ENCODE measurements around the gene PRKAR1B.

DNA sequence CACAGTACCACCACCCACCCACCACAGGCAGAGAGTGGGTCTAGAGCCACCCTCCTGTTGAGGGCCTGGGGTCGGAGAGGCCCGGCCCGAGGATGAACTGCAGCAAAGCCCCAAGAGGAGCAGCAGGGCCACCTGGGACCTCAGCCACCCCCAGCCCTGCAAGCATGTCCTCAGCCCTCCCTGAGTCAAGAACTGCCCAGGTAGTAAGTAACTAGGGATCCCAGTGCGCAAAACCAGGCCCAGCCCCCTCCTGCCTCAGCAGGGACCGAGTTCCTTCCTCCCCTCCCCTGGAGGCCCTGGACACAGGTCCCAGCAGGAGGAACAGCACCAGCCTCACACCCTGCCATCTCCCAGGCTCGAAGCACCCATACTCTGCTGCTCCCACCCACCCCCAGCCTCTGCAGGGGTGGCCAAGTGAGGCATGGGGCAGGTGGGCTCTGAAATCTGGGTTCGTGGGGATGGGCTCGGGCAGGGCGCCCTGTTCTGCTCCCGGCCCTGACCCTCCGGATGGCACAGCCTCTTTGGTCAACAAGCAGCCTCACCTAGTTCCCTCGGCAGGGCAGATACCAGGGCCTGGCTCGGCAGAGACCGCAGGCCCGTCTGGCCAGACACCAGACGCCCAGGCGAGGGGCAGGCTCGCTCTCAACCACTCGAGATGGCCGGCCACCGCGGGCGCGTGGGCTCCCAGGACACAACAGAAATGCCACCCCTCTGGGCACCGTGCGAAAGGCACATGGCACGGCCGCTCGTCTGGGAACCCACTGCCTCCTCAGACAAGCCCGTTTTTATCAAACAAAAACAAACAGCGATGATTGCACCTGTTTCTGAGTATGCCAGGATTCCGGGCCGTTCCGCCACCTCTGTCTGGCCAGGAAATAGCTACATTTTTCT, 222.6 kb downstream of the PRKAR1B start:
- TF ChIP-seq ZFX (IDR thresholded peaks at IDR 0.05): no peak
- TF ChIP-seq, protein P1, sequence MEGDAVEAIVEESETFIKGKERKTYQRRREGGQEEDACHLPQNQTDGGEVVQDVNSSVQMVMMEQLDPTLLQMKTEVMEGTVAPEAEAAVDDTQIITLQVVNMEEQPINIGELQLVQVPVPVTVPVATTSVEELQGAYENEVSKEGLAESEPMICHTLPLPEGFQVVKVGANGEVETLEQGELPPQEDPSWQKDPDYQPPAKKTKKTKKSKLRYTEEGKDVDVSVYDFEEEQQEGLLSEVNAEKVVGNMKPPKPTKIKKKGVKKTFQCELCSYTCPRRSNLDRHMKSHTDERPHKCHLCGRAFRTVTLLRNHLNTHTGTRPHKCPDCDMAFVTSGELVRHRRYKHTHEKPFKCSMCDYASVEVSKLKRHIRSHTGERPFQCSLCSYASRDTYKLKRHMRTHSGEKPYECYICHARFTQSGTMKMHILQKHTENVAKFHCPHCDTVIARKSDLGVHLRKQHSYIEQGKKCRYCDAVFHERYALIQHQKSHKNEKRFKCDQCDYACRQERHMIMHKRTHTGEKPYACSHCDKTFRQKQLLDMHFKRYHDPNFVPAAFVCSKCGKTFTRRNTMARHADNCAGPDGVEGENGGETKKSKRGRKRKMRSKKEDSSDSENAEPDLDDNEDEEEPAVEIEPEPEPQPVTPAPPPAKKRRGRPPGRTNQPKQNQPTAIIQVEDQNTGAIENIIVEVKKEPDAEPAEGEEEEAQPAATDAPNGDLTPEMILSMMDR (conservative IDR thresholded peaks at IDR 0.05): no peak

Measured in C4-2B (cell line).